Spleen (tissue), 11 donors: Measurements from ENCODE around the gene GLTP. TPM values are rescaled to one million over a fixed set of nuclear protein-coding genes. Genes with fewer than 3 reads are reported as not detected.

Experiments used
- DNase-seq: peaks from one replicate; pipeline ENCODE4 v3.0.0-alpha.2; 2020
- H3K27ac ChIP-seq, 8 donors: fragments of 200-600 bp; sonication (generic) in 7 of 8; 1 replicate in 4 of 8; 2 replicates in 4 of 8; pipeline versions ENCODE4 v1.5.0 to v1.8.0; 2016 to 2021; ENCODE audit warnings: inconsistent platforms in 4 of 8, mild to moderate bottlenecking in 4 of 8, moderate library complexity in 1 of 8
- H3K27me3 ChIP-seq, 7 donors: fragments of 200-600 bp; sonication (generic) in 6 of 7; replicated peaks in 1 of 7; 1 replicate in 4 of 7; 2 replicates in 3 of 7; pipeline versions ENCODE4 v1.5.0 to v1.8.0; 2016 to 2021; ENCODE audit warnings: inconsistent platforms in 3 of 7, mild to moderate bottlenecking in 1 of 7
- H3K36me3 ChIP-seq, 6 donors: fragments of 200-600 bp; sonication (generic) in 5 of 6; 1 replicate in 4 of 6; 2 replicates in 2 of 6; pipeline versions ENCODE4 v1.5.0 to v1.8.0; 2016 to 2021; ENCODE audit warnings: inconsistent platforms in 2 of 6
- H3K4me1 ChIP-seq, 6 donors: fragments of 200-600 bp; sonication (generic) in 5 of 6; 1 replicate in 3 of 6; 2 replicates in 3 of 6; pipeline versions ENCODE4 v1.5.0 to v1.8.0; 2016 to 2021; ENCODE audit warnings: inconsistent platforms in 3 of 6
- H3K4me3 ChIP-seq, 8 donors: fragments of 200-600 bp; sonication (generic) in 7 of 8; 1 replicate in 4 of 8; 2 replicates in 4 of 8; pipeline versions ENCODE4 v1.5.0 to v1.8.0; 2016 to 2021; ENCODE audit warnings: inconsistent platforms in 4 of 8, mild to moderate bottlenecking in 4 of 8, moderate library complexity in 2 of 8
- H3K9me3 ChIP-seq, 8 donors: fragments of 200-600 bp; sonication (generic) in 7 of 8; 1 replicate in 4 of 8; 2 replicates in 4 of 8; pipeline versions ENCODE4 v1.5.0 to v1.8.0; 2016 to 2021; ENCODE audit warnings: inconsistent platforms in 4 of 8
- CTCF ChIP-seq, 11 experiments: fragments of 200-600 bp in 7 of 11; fragments of 450-650 bp in 4 of 11; sonication (generic) in 4 of 11; IDR thresholded peaks in 8 of 11; conservative IDR thresholded peaks in 3 of 11; 1 replicate in 7 of 11; 2 replicates in 4 of 11; pipeline versions ENCODE4 v1.4.0 to v1.8.0; 2016 to 2021; ENCODE audit warnings: antibody characterized with exemption in 11 of 11, inconsistent platforms in 4 of 11, mild to moderate bottlenecking in 1 of 11
- POLR2A ChIP-seq, 3 donors: fragments of 450-650 bp; IDR thresholded peaks; one replicate each; pipeline ENCODE4 v1.5.1; 2017; ENCODE audit warnings: antibody characterized with exemption in 3 of 3, mild to moderate bottlenecking in 1 of 3
- POLR2AphosphoS5 ChIP-seq, 3 donors: sonication (generic); formaldehyde crosslinking; IDR thresholded peaks; one replicate each; pipeline ENCODE4 v1.5.1; 2017; ENCODE audit warnings: antibody characterized with exemption in 3 of 3
- WGBS, 5 donors: extraction: QIAGEN DNeasy Blood & Tissue Kit in 3 of 5; methylation state at CpG; one replicate each; pipeline versions ENCODE4 v1.1.5 to v1.1.7; 2013 to 2018; 5-methylcytosine and 5-hydroxymethylcytosine counted together
- intact Hi-C: fragments of 100-400 bp; cut with DNase I; formaldehyde crosslinking; loops from one replicate; pipeline ENCODE4 v1.15.0; 2023; ENCODE audit warnings: low total_unique reads
- polyA plus RNA-seq, 3 donors: library from polyadenylated mRNA; stranded (reverse); fragments of 200-250 nt; gene quantifications; one replicate each; pipeline ENCODE4 v1.2.1, GENCODE V29; 2013
- total RNA-seq, 7 donors: library from RNA; depleted of rRNA in 3 of 7; stranded (reverse); fragments of >200 nt in 3 of 7; fragmentation: NEBNext Ultra II Directional in 4 of 7; extraction: Animal tissue kit (Norgen Biotek cat#: 25700) in 4 of 7; gene quantifications; one replicate each; pipeline versions ENCODE4 v1.1.0 to v1.2.1, GENCODE V29; 2016 to 2021
- donor health status: healthy with polysubstance abuse.
- donor health status: DM: no; HTN: no; CAD: no; lungs with moderate emphysema.
- donor health status: DM: no; HTN: no; CAD: no.
- donor health status: Bipolar disorder and iron deficiency.
- donor health status: healthy.
- donor health status: DM: no; HTN: no; CAD: no.
- donor health status: DM: yes; HTN: yes; CAD: no.

GLTP gene
- total and polyA plus RNA-seq, 10 donors = 25.6 to 45.5 (median 31.8) TPM

GRCh38 chr12:109815225-109815624 is 65.1 kb downstream of the GLTP start:
- TF ChIP-seq POLR2A (IDR thresholded peaks at IDR 0.05) (no peak), CTCF (IDR thresholded peaks at IDR 0.05 in 8 of 11, conservative IDR thresholded peaks at IDR 0.05 in 3 of 11) (no peak), POLR2AphosphoS5 (IDR thresholded peaks at IDR 0.05) (no peak)
- peaks cover 0 to 14% (median 0%) of the 10 kb centered on the region in 7 donors for H3K27me3 ChIP-seq
- no peaks in the 10 kb centered on the region for H3K4me1 ChIP-seq
- no peaks in the 10 kb centered on the region for H3K36me3 ChIP-seq
- no peak overlapping the region for H3K27ac ChIP-seq
- intact Hi-C loops = no loop called here
- no peaks in the 10 kb centered on the region for H3K9me3 ChIP-seq
- DNase-seq = no peak
- no peak overlapping the region for H3K4me3 ChIP-seq
- 67 to 100% (median 86%) methylated on average over 2 to 4 of the region's 4 CpGs for WGBS, 5 donors

- TF ChIP-seq POLR2AphosphoS5 (IDR thresholded peaks at IDR 0.05) = no peak
- no peak for TF ChIP-seq CTCF (IDR thresholded peaks at IDR 0.05 in 8 of 11, conservative IDR thresholded peaks at IDR 0.05 in 3 of 11)
- no peak for TF ChIP-seq POLR2A (IDR thresholded peaks at IDR 0.05)
- H3K4me1 ChIP-seq = no peaks in the 10 kb centered on the region
- intact Hi-C loops = no loop called here
- no peaks in the 10 kb centered on the region for H3K9me3 ChIP-seq
- 72 to 89% (median 75%) methylated on average over 9 to 20 of the region's 20 CpGs for WGBS, 5 donors
- no peak overlapping the region for H3K4me3 ChIP-seq
- H3K27ac ChIP-seq = no peak overlapping the region
- H3K27me3 ChIP-seq = peaks cover 0 to 14% (median 0%) of the 10 kb centered on the region in 7 donors
- DNase-seq = no peak
- no peaks in the 10 kb centered on the region for H3K36me3 ChIP-seq
These were observed 65.7 kb downstream of the GLTP start for GRCh38 chr12:109814600-109815150.

- Histone ChIP-seq H3K27ac (no peak overlapping the region), H3K36me3 (no peaks in the 10 kb centered on the region), H3K4me1 (no peaks in the 10 kb centered on the region), H3K27me3 (peaks cover 0 to 14% (median 0%) of the 10 kb centered on the region in 7 donors), H3K4me3 (no peak overlapping the region), H3K9me3 (no peaks in the 10 kb centered on the region)
- no peak for DNase-seq
- TF ChIP-seq POLR2AphosphoS5 (IDR thresholded peaks at IDR 0.05) (no peak), CTCF (IDR thresholded peaks at IDR 0.05 in 8 of 11, conservative IDR thresholded peaks at IDR 0.05 in 3 of 11) (no peak)
- intact Hi-C loops = no loop called here
- WGBS, 5 donors = 84 to 96% (median 92%) methylated on average over 6 of the region's 6 CpGs
These were observed 66.4 kb downstream of the GLTP start for GRCh38 chr12:109813810-109814416.

GRCh38 chr12:109811624-109811995 is 68.7 kb downstream of the GLTP start:
- Histone ChIP-seq H3K27me3 (no peaks in the 10 kb centered on the region), H3K36me3 (no peaks in the 10 kb centered on the region), H3K9me3 (no peaks in the 10 kb centered on the region), H3K4me3 (no peak overlapping the region), H3K27ac (no peak overlapping the region), H3K4me1 (no peaks in the 10 kb centered on the region)
- DNase-seq = no peak
- TF ChIP-seq POLR2AphosphoS5 (IDR thresholded peaks at IDR 0.05) (no peak), POLR2A (IDR thresholded peaks at IDR 0.05) (no peak), CTCF (IDR thresholded peaks at IDR 0.05 in 8 of 11, conservative IDR thresholded peaks at IDR 0.05 in 3 of 11) (no peak)
- intact Hi-C loops = no loop called here
- WGBS, 5 donors = 74 to 84% (median 77%) methylated on average over 5 of the region's 5 CpGs
